IMR-90 (cell line): ENCODE results near the gene DIP2B. TPM values are rescaled to one million over a fixed set of nuclear protein-coding genes. Genes with fewer than 3 reads are reported as not detected.

ENCODE experiments used
- ATAC-seq: fragments of 200-7000 bp; cut with Tn5 transposase; 2 replicates; pipeline ENCODE4 v1.9.1; 2020; ENCODE audit warnings: low read depth, mild to moderate bottlenecking, moderate library complexity
- BruUV-seq: library from RNA; stranded (reverse); fragments of 400-500 nt; replicated peaks from 2 replicates; lab custom pipeline; 2021; lab: Mats Ljungman, UMichigan
- CTCF ChIA-PET: fragments of 300-600 bp; formaldehyde crosslinking; extraction: SDS; loops from one replicate; lab custom pipeline; 2021; ENCODE audit warnings: antibody characterized with exemption; lab: Yijun Ruan, JAX
- POLR2A ChIA-PET: fragments of 300-600 bp; sonication (Branson Sonifier 250); formaldehyde crosslinking; loops from one replicate; lab custom pipeline; 2022; ENCODE audit warnings: antibody characterized with exemption; ENCODE audit not compliant: unreplicated experiment; lab: Charles Lee
- DNase-seq: peaks from one replicate; pipeline ENCODE4 v3.0.0; 2013
- H2AFZ ChIP-seq: replicated peaks from 2 replicates; pipeline ENCODE3; 2013; ENCODE audit warnings: low read length, mild to moderate bottlenecking; ENCODE audit not compliant: poor library complexity
- H2AK5ac ChIP-seq: 2 replicates; pipeline ENCODE4 v1.6.1; 2013; ENCODE audit warnings: low read depth, low read length, inconsistent platforms
- H2AK9ac ChIP-seq: replicated peaks from 2 replicates; pipeline ENCODE3; 2013; ENCODE audit warnings: mild to moderate bottlenecking, low read depth, low read length, moderate library complexity; ENCODE audit not compliant: poor library complexity
- H2BK120ac ChIP-seq: 2 replicates; pipeline ENCODE4 v1.6.1; 2013; ENCODE audit warnings: low read depth, low read length, inconsistent platforms
- H2BK15ac ChIP-seq: 3 replicates; pipeline ENCODE4 v1.6.1; 2013; ENCODE audit warnings: low read depth, low read length, inconsistent platforms
- H2BK20ac ChIP-seq: 2 replicates; pipeline ENCODE4 v1.6.1; 2013; ENCODE audit warnings: low read depth, mild to moderate bottlenecking, inconsistent platforms, low read length, moderate library complexity
- H2BK5ac ChIP-seq: 2 replicates; pipeline ENCODE4 v1.6.1; 2013; ENCODE audit warnings: mild to moderate bottlenecking, low read depth, low read length, inconsistent platforms; ENCODE audit not compliant: poor library complexity, severe bottlenecking
- H3K14ac ChIP-seq: replicated peaks from 2 replicates; pipeline ENCODE4 v1.6.1; 2013; ENCODE audit warnings: low read depth, low read length, inconsistent platforms
- H3K18ac ChIP-seq: 2 replicates; pipeline ENCODE4 v1.6.1; 2013; ENCODE audit warnings: low read depth, low read length, control low read depth
- H3K23ac ChIP-seq: 2 replicates; pipeline ENCODE4 v1.6.1; 2013; ENCODE audit warnings: low read depth, low read length, inconsistent platforms
- H3K27ac ChIP-seq: 2 replicates; pipeline ENCODE4 v1.5.1; 2013; ENCODE audit warnings: mild to moderate bottlenecking, control low read depth, low read length; ENCODE audit not compliant: insufficient read depth
- H3K27me3 ChIP-seq: 2 replicates; pipeline ENCODE4 v1.6.1; 2013; ENCODE audit warnings: low read length; ENCODE audit not compliant: control insufficient read depth, insufficient read depth
- H3K36me3 ChIP-seq: 2 replicates; pipeline ENCODE4 v1.6.1; 2013; ENCODE audit warnings: low read length, mixed read lengths; ENCODE audit not compliant: control insufficient read depth, insufficient read depth
- H3K4ac ChIP-seq: 2 replicates; pipeline ENCODE4 v1.6.1; 2013; ENCODE audit warnings: low read depth, low read length, inconsistent platforms
- H3K4me1 ChIP-seq: 2 replicates; pipeline ENCODE4 v1.6.1; 2013; ENCODE audit warnings: low read length, mixed read lengths; ENCODE audit not compliant: control insufficient read depth, insufficient read depth
- H3K4me2 ChIP-seq: 2 replicates; pipeline ENCODE4 v1.6.1; 2013; ENCODE audit warnings: low read depth, mild to moderate bottlenecking, control low read depth, low read length, moderate library complexity
- H3K4me3 ChIP-seq: 2 replicates; pipeline ENCODE4 v1.5.1; 2013; ENCODE audit warnings: low read depth, mild to moderate bottlenecking, control low read depth, low read length, moderate library complexity; ENCODE audit not compliant: insufficient read depth
- H3K56ac ChIP-seq: 2 replicates; pipeline ENCODE4 v1.6.1; 2013; ENCODE audit warnings: low read length, inconsistent platforms; ENCODE audit not compliant: insufficient read depth; ENCODE audit errors: extremely low read depth
- H3K79me1 ChIP-seq, 2 experiments: 2 replicates each; pipeline ENCODE4 v1.6.1; 2013; ENCODE audit warnings: low read length in 2 of 2, inconsistent platforms in 1 of 2, low read depth in 1 of 2
- H3K9ac ChIP-seq: 2 replicates; pipeline ENCODE4 v1.6.1; 2013; ENCODE audit warnings: low read depth, low read length, control low read depth
- H3K9me1 ChIP-seq: 2 replicates; pipeline ENCODE4 v1.6.1; 2013; ENCODE audit warnings: low read length, inconsistent platforms; ENCODE audit not compliant: insufficient read depth
- H3K9me3 ChIP-seq: 2 replicates; pipeline ENCODE4 v1.6.1; 2013; ENCODE audit warnings: low read length; ENCODE audit not compliant: control insufficient read depth, insufficient read depth
- H4K20me1 ChIP-seq: 2 replicates; pipeline ENCODE4 v1.6.1; 2013; ENCODE audit warnings: low read length, inconsistent platforms; ENCODE audit not compliant: insufficient read depth
- H4K5ac ChIP-seq: 2 replicates; pipeline ENCODE4 v1.6.1; 2013; ENCODE audit warnings: mild to moderate bottlenecking, low read depth, low read length, control low read depth
- H4K8ac ChIP-seq, 2 experiments: 2 replicates each; pipeline ENCODE4 v1.6.1; 2013; ENCODE audit warnings: low read depth in 2 of 2, low read length in 2 of 2, control low read depth in 1 of 2, inconsistent platforms in 1 of 2
- H4K91ac ChIP-seq: 2 replicates; pipeline ENCODE4 v1.6.1; 2013; ENCODE audit warnings: low read depth, low read length, inconsistent platforms; ENCODE audit not compliant: insufficient read depth
- BHLHE40 ChIP-seq: fragments of 150-350 bp; IDR thresholded peaks from 2 replicates; pipeline ENCODE4 v1.6.1; 2016; ENCODE audit warnings: mild to moderate bottlenecking, low read depth, low read length
- CEBPB ChIP-seq: IDR thresholded peaks from 2 replicates; pipeline ENCODE4 v1.6.1; 2012; ENCODE audit warnings: low read depth, low read length, improper control_type of control experiment
- CHD1 ChIP-seq: IDR thresholded peaks from 2 replicates; pipeline ENCODE4 v1.6.1; 2012; ENCODE audit warnings: low read depth, low read length, improper control_type of control experiment
- CTCF ChIP-seq: conservative IDR thresholded peaks from 2 replicates; pipeline ENCODE4 v1.5.1; 2012; ENCODE audit warnings: mild to moderate bottlenecking, low read depth, low read length, improper control_type of control experiment
- FOS ChIP-seq: fragments of 150-350 bp; IDR thresholded peaks from 2 replicates; pipeline ENCODE4 v1.6.1; 2016; ENCODE audit warnings: low read depth, low read length
- MAFK ChIP-seq: IDR thresholded peaks from 2 replicates; pipeline ENCODE4 v1.6.1; 2012; ENCODE audit warnings: low read depth, low read length, improper control_type of control experiment
- MAZ ChIP-seq: IDR thresholded peaks from 2 replicates; pipeline ENCODE4 v1.6.1; 2012; ENCODE audit warnings: low read depth, mild to moderate bottlenecking, low read length, improper control_type of control experiment, moderate library complexity, borderline replicate concordance
- MXI1 ChIP-seq: IDR thresholded peaks from 2 replicates; pipeline ENCODE4 v1.6.1; 2012; ENCODE audit warnings: low read depth, mild to moderate bottlenecking, low read length, moderate library complexity, borderline replicate concordance
- NFE2L2 ChIP-seq: fragments of 150-350 bp; IDR thresholded peaks from 2 replicates; pipeline ENCODE4 v1.6.1; 2016; ENCODE audit warnings: low read depth, mild to moderate bottlenecking, low read length
- POLR2A ChIP-seq: IDR thresholded peaks from 2 replicates; pipeline ENCODE4 v1.6.1; 2012; ENCODE audit warnings: mild to moderate bottlenecking, low read depth, low read length
- RAD21 ChIP-seq: IDR thresholded peaks from 2 replicates; pipeline ENCODE4 v1.6.1; 2012; ENCODE audit warnings: low read length, improper control_type of control experiment
- RCOR1 ChIP-seq: IDR thresholded peaks from 2 replicates; pipeline ENCODE4 v1.6.1; 2012; ENCODE audit warnings: mild to moderate bottlenecking, low read length, improper control_type of control experiment; ENCODE audit not compliant: insufficient replicate concordance
- RFX5 ChIP-seq: IDR thresholded peaks from 2 replicates; pipeline ENCODE4 v1.8.0; 2012; ENCODE audit warnings: low read depth, mild to moderate bottlenecking, low read length, moderate library complexity
- SMC3 ChIP-seq: fragments of 150-350 bp; IDR thresholded peaks from 2 replicates; pipeline ENCODE4 v1.6.1; 2016; ENCODE audit warnings: low read depth, mild to moderate bottlenecking, antibody characterized with exemption, low read length, moderate library complexity
- WGBS, 2 experiments: methylation state at CpG; one replicate each; pipeline versions ENCODE4 v1.1.5 to v1.1.7; 2013; ENCODE audit warnings: missing lambda C conversion rate in 2 of 2; ENCODE audit not compliant: insufficient read length in 1 of 2; ENCODE audit errors: extremely low coverage in 2 of 2; 5-methylcytosine and 5-hydroxymethylcytosine counted together
- dilution Hi-C: fragments of 300-500 bp; cut with HindIII; formaldehyde crosslinking; loops from one replicate; pipeline ENCODE4 v1.14.3; 2018; ENCODE audit warnings: low sequenced_read_pairs; ENCODE audit not compliant: unreplicated experiment
- in situ Hi-C: fragments of 300-500 bp; cut with MboI; formaldehyde crosslinking; loops from 3 replicates; pipeline ENCODE4 v1.14.3; 2019; ENCODE audit warnings: low sequenced_read_pairs, inconsistent platforms, mixed read lengths
- intact Hi-C: fragments of 100-400 bp; cut with micrococcal nuclease; formaldehyde crosslinking; loops from 2 replicates; pipeline ENCODE4 v1.10.0; 2022
- polyA plus RNA-seq, 3 experiments: library from polyadenylated mRNA; depleted of rRNA; stranded (reverse); fragments of >200 nt; gene quantifications; 2 replicates each; pipeline ENCODE4 v1.2.3, GENCODE V29; 2012; ENCODE audit warnings: low replicate concordance in 1 of 3
- total RNA-seq: library from RNA; depleted of rRNA; stranded (reverse); fragments of >200 nt; gene quantifications from 2 replicates; pipeline ENCODE4 v1.2.3, GENCODE V29; 2012
- TF ChIP-seq, protein P1 (sequence below): fragments of 150-350 bp; IDR thresholded peaks from 2 replicates; pipeline ENCODE4 v1.6.1; 2017; ENCODE audit warnings: mild to moderate bottlenecking, antibody characterized with exemption, low read length, low read depth
- TF ChIP-seq, protein P2 (sequence below): fragments of 150-350 bp; IDR thresholded peaks from 2 replicates; pipeline ENCODE4 v1.6.1; 2016; ENCODE audit warnings: low read depth, mild to moderate bottlenecking, low read length, moderate library complexity, borderline replicate concordance

The DIP2B gene
- total and polyA plus RNA-seq, 2 of the 4 experiments (the other 2 are of a cell fraction), result 7.7 to 12.9 TPM

DNA sequence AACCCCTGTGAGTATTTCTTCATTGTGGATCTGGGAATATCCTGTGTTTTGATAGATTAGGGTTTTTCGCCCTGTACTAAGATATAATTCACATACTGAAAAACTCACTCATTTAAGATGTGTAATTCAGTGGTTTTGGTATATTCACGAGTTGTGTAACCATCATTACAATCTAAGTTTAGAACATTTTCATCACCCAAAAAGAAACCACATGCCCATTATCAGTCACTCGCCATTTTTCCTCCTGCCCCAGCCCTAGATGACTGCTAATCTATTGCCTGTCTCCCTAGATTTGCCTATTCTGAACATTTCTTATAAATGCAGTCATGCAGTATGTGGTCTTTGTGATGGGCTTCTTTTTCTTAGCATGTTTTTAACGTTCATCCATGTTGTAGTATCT is 191.2 kb downstream of the DIP2B start:
- in situ Hi-C loops, result no loop called here
- TF ChIP-seq, protein P1, sequence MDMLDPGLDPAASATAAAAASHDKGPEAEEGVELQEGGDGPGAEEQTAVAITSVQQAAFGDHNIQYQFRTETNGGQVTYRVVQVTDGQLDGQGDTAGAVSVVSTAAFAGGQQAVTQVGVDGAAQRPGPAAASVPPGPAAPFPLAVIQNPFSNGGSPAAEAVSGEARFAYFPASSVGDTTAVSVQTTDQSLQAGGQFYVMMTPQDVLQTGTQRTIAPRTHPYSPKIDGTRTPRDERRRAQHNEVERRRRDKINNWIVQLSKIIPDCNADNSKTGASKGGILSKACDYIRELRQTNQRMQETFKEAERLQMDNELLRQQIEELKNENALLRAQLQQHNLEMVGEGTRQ, result no peak
- TF ChIP-seq RCOR1 (no peak), NFE2L2 (no peak), BHLHE40 (no peak), MAZ (no peak), RFX5 (no peak), FOS (no peak), CTCF (no peak), MXI1 (no peak), MAFK (no peak), RAD21 (no peak), CHD1 (no peak), POLR2A (no peak), CEBPB (no peak), SMC3 (no peak)
- TF ChIP-seq, protein P2, sequence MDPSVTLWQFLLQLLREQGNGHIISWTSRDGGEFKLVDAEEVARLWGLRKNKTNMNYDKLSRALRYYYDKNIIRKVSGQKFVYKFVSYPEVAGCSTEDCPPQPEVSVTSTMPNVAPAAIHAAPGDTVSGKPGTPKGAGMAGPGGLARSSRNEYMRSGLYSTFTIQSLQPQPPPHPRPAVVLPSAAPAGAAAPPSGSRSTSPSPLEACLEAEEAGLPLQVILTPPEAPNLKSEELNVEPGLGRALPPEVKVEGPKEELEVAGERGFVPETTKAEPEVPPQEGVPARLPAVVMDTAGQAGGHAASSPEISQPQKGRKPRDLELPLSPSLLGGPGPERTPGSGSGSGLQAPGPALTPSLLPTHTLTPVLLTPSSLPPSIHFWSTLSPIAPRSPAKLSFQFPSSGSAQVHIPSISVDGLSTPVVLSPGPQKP, result no peak
- H4K8ac ChIP-seq, result no peak overlapping the region
- no peak overlapping the region for H3K56ac ChIP-seq
- dilution Hi-C loops, result no loop called here
- no peaks in the 10 kb centered on the region for H4K20me1 ChIP-seq
- H2AK9ac ChIP-seq, result no peak overlapping the region
- H3K9me3 ChIP-seq, result no peaks in the 10 kb centered on the region
- H3K4me1 ChIP-seq, result no peaks in the 10 kb centered on the region
- intact Hi-C loops, result no loop called here
- no peak for ATAC-seq
- H3K23ac ChIP-seq, result no peak overlapping the region
- no TSS peak for BruUV-seq
- H4K5ac ChIP-seq, result no peak overlapping the region
- no peak overlapping the region for H3K18ac ChIP-seq
- H3K14ac ChIP-seq, result no peak overlapping the region
- H3K4me3 ChIP-seq, result no peak overlapping the region
- H3K27me3 ChIP-seq, result no peaks in the 10 kb centered on the region
- H3K4ac ChIP-seq, result no peak overlapping the region
- ChIA-PET CTCF (no interaction called here), POLR2A (no interaction called here)
- H3K36me3 ChIP-seq, result peaks cover 22% of the 10 kb centered on the region
- no peak overlapping the region for H2AK5ac ChIP-seq
- no peak overlapping the region for H2BK120ac ChIP-seq
- no peak overlapping the region for H2BK5ac ChIP-seq
- H2AFZ ChIP-seq, result no peak overlapping the region
- no peak overlapping the region for H2BK20ac ChIP-seq
- no CpG with 5 or more reads among the region's 4 CpGs for WGBS, 2 experiments
- H2BK15ac ChIP-seq, result no peak overlapping the region
- H3K79me1 ChIP-seq, result no peaks in the 10 kb centered on the region
- no peak overlapping the region for H3K9ac ChIP-seq
- no peak overlapping the region for H3K27ac ChIP-seq
- H3K9me1 ChIP-seq, result 0 out of 2 replicates have a peak, but pooled peaks cover 2% of the 10 kb centered on the region
- DNase-seq, result no peak
- no peak overlapping the region for H4K91ac ChIP-seq
- no peak overlapping the region for H3K4me2 ChIP-seq
